DMS153 treated with DMSO at 0.1 percent for 48 hours (cell line): Measurements from ENCODE around the gene CTSS.
"Not testable (repeated sequence)": the region's sequence is repeated elsewhere in the genome, so short reads cannot be mapped to it uniquely, and the experiment has no call there.

Experiments used
- DNase-seq: peaks from one replicate; lab custom pipeline; 2025; ENCODE audit not compliant: unreplicated experiment; lab: John Stamatoyannopoulos, UW

CTSS gene

GRCh38 chr1:150765296-150765976 lies at the start of gene CTSS:
Gene CTSS, minus strand, starts transcription at chr1:150765778. Its CDS starts 1,015 bp downstream, at chr1:150764763.
- peak; percentile 39 for DNase-seq

DNA sequence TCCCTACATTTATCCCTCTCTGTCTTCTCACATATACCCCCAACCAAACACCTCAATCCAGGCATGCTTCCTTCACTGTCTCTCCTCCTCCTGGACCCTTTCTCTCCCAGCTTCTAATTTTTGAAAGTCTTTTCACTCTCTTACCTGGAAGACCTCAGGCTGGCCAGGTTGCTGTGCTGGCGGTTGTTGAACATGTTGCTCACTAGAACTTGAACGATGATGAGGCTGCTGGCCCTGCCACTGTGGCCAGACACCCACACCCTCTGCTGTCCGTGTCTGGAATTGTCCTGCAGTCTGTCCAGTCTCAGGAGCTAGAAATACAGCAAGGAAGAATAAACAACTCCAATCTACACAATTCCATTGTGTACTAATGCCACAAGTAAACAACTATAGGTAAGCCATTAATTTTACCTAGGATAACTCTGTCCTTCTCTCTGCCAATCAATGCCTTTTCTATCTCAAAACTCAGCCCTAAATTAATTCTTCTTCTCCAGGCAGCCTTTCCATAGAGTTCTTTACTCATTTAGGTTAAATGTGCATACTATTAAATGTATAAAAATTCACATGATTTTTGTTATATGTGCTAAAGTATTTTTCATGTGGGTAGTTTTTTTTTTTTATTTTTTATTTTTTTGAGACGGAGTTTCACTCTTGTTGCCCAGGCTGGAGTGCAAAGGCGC lies 47.6 kb upstream of the CTSS start:
- DNase-seq: peak; percentile 84

DNA sequence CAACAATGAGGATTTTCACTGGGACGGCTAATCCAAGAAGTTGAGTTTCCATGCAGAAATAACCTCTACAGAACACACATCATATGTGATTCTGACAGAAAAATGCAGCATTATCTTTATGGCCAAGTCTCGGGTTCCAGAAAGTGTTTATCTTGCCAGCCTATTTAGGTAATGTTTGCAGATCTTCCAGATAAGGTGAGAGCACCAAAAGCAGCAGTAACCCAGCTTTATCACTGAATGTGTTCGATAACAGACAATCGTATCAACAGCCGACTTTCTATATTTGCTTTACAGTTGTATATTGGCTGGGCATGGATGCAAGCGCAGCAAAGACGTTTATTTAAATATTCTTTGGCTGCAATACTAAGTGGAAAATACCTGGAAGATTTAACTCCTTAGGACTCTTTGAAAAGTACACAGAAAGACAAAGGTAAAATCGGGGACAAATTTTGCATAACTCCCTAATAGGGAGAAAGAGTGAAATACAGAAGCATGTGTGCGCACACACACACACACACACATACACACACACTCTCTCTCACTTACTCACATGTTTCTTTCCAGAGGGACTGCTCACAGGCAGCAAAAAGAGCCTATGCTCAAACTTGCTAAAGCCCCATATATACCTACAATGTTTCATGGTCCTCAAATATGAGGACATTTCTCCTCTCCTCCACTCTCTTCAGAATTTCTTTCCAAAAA lies 45.5 kb upstream of the CTSS start:
- DNase-seq: peak; percentile 56

GRCh38 chr1:150809651-150810050 lies 44.1 kb upstream of the CTSS start:
- DNase-seq: no peak

DNA sequence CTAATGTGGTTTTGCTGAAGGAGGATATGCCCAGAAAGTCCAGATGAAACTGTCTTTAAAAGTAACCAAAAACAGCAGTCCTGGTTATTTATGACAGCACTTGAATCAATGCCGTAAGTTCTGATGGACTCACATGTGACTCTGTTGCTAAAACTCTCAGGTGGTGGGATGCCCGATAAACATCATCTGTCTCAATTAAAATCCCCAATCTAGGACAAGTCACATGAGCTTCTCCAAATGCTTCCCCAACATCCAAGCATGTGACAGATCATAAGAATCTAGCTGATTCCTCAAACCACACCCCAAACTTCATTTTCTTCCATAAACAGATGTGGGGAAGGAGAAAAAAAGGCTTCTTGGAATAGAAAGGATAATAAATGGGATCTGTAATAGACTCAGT lies 43.3 kb upstream of the CTSS start:
- DNase-seq: no peak

DNA sequence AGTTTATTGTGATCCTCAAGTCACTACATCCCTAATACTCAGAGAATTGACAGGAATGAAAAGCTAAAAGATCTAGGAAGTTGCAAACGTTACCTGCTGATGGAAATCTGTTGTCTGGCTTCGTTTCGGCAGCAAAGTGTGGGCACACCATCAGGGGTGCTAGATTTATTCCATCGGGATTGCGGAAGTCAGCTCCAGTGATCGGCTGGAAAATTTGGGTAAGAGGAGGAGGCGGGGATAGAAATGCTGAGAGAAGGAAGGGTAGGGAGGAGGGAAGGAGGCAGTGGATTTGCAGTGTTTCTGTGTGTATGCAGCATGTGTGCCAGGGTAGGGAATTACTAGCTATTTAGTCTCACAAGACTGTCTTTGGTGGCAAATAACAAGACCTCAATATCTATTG lies 42.5 kb upstream of the CTSS start, which contains the start of gene CTSK:
TSS of gene CTSK (minus strand) at position 140 of the 400 bp plus-strand sequence. CDS start 1,455 bp downstream, outside the sequence.
- DNase-seq: no peak

GRCh38 chr1:150807249-150808023 lies 41.9 kb upstream of the CTSS start:
- no peak for DNase-seq

- no peak for DNase-seq
Measured at GRCh38 chr1:150805899-150806298, 40.3 kb upstream of the CTSS start.

GRCh38 chr1:150804671-150805070 lies 39.1 kb upstream of the CTSS start:
- no peak for DNase-seq

DNA sequence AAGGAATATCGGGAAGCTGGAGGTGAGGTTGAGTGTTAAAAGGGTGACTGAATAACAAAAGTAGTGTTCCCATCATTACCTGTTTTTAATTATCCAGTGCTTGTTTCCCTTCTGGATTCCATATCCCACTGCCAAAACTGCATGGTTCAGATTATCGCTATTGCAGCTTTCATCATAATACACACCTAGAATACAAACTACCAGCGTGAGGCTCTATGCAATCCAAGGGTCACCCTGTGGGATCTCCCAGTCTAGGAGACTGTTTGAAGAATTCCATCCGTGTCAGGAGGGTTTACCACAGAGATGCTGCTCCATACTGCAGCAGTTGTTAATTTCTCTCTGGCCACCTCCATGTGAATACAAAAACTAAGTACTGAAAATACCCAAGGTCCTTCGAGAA lies 33.5 kb upstream of the CTSS start:
- no peak for DNase-seq

- peak; percentile 69 for DNase-seq
Measured at GRCh38 chr1:150798525-150798924, 32.9 kb upstream of the CTSS start.

GRCh38 chr1:150796374-150796773 lies 30.8 kb upstream of the CTSS start:
- DNase-seq: no peak

DNA sequence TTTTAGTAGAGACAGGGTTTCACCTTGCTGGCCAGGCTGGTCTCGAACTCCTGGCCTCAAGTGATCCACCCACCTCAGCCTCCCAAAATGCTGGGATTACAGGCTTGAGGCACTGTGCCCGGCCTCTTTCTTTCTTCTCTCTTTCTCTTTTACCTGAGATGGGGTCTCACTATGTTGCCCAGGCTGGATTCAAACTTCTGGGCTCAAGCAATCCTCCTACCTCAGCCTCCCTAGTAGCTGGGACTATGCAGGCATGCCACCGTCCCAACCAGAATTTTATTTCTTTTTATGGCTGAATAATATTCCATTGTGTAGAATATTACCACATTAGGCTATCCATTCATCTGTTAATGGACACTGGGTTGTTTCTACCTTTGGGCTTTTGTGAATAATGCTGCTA lies 28.2 kb upstream of the CTSS start:
- DNase-seq: not testable (repeated sequence)

GRCh38 chr1:150793221-150793620 lies 27.6 kb upstream of the CTSS start:
- no peak for DNase-seq

GRCh38 chr1:150791585-150791984 lies 26.0 kb upstream of the CTSS start:
- no peak for DNase-seq

- DNase-seq: no peak
Measured at GRCh38 chr1:150789396-150789795, 23.8 kb upstream of the CTSS start.

- DNase-seq: no peak
Measured at GRCh38 chr1:150788946-150789345, 23.4 kb upstream of the CTSS start.

GRCh38 chr1:150787455-150787854 lies 21.9 kb upstream of the CTSS start:
- DNase-seq: no peak

GRCh38 chr1:150780510-150780909 lies 14.9 kb upstream of the CTSS start:
- DNase-seq: no peak

GRCh38 chr1:150778409-150778808 lies 12.8 kb upstream of the CTSS start:
- DNase-seq: peak; percentile 86

DNA sequence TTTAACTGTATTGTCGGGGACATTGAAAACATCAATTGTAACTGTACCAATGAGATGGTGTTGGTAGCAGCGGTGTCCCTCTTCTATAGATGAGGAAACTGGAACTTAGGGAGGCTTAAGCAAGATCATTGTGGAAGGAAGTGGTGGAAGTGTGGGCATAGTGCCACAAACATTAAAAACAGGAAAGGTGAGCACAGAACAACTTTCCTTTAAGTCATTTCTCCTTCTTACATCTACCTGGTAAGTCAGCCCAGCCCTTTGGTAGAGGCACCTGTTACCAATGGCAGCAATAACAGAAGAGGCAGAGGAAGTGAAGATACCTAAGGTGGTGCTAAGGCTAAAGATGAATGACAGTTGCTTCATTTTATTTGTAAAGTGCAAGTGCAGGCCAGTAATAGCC lies 12.0 kb upstream of the CTSS start:
- no peak for DNase-seq
